Chondrocyte (in vitro differentiated cells): ENCODE data around the gene FGF1. TPM values are rescaled to one million over a fixed set of nuclear protein-coding genes. Genes with fewer than 3 reads are reported as not detected.
A peak's percentile ranks its signal among the peaks of the same experiment; 100 is the strongest.

Source experiments
- DNase-seq: peaks from one replicate; pipeline ENCODE4 v3.0.0; 2021; ENCODE audit warnings: mixed read lengths, low spot score
- H3K27ac Mint-ChIP-seq: one replicate; pipeline ENCODE4 v1.8.0; 2021; ENCODE audit warnings: mild to moderate bottlenecking, moderate library complexity, mixed read lengths; ENCODE audit not compliant: unreplicated experiment
- H3K27me3 Mint-ChIP-seq: 2 replicates; pipeline ENCODE4 v1.8.0; 2021; ENCODE audit warnings: low read depth, mixed read lengths
- H3K36me3 Mint-ChIP-seq: 2 replicates; pipeline ENCODE4 v1.8.0; 2021; ENCODE audit warnings: low read depth, mixed read lengths
- H3K4me1 Mint-ChIP-seq: 2 replicates; pipeline ENCODE4 v1.8.0; 2021; ENCODE audit warnings: low read depth, mild to moderate bottlenecking, mixed read lengths
- H3K4me3 Mint-ChIP-seq: one replicate; pipeline ENCODE4 v1.8.0; 2021; ENCODE audit warnings: mild to moderate bottlenecking, moderate library complexity, mixed read lengths; ENCODE audit not compliant: unreplicated experiment
- H3K9me3 Mint-ChIP-seq: 2 replicates; pipeline ENCODE4 v1.8.0; 2021; ENCODE audit warnings: low read depth, mixed read lengths
- CTCF ChIP-seq: fragments of 200-600 bp; sonication (generic); IDR thresholded peaks from 2 replicates; pipeline ENCODE4 v1.5.0; 2021; ENCODE audit warnings: antibody characterized with exemption, mild to moderate bottlenecking, moderate library complexity
- total RNA-seq: library from RNA; stranded (reverse); gene quantifications from 3 replicates; pipeline ENCODE4 v1.2.1, GENCODE V29; 2021

The FGF1 gene
- total RNA-seq, 1 donor from 2014 or later, result 6.9 TPM

- no peak for DNase-seq
- Mint-ChIP-seq H3K27ac (peak overlapping the region; percentile 59), H3K9me3 (no peaks in the 10 kb centered on the region), H3K27me3 (no peaks in the 10 kb centered on the region), H3K4me1 (peaks cover 8% of the 10 kb centered on the region), H3K36me3 (peaks cover 2% of the 10 kb centered on the region), H3K4me3 (no peak overlapping the region)
- TF ChIP-seq CTCF, result no peak
These were observed 11.1 kb downstream of the FGF1 start for GRCh38 chr5:142674531-142675469.

- no peaks in the 10 kb centered on the region for H3K9me3 Mint-ChIP-seq
- peaks cover 2% of the 10 kb centered on the region for H3K36me3 Mint-ChIP-seq
- TF ChIP-seq CTCF, result no peak
- H3K27ac Mint-ChIP-seq, result no peak overlapping the region
- DNase-seq, result no peak
- H3K4me1 Mint-ChIP-seq, result peaks cover 8% of the 10 kb centered on the region
- no peak overlapping the region for H3K4me3 Mint-ChIP-seq
- no peaks in the 10 kb centered on the region for H3K27me3 Mint-ChIP-seq
These were observed 14.1 kb downstream of the FGF1 start for GRCh38 chr5:142671801-142672200.

- Mint-ChIP-seq H3K9me3 (no peaks in the 10 kb centered on the region), H3K36me3 (no peaks in the 10 kb centered on the region)
These were observed 14.6 kb downstream of the FGF1 start for GRCh38 chr5:142671266-142671665.

GRCh38 chr5:142670804-142671203, 15.1 kb downstream of the FGF1 start:
- Mint-ChIP-seq H3K36me3 (no peaks in the 10 kb centered on the region), H3K9me3 (no peaks in the 10 kb centered on the region), H3K4me3 (no peak overlapping the region), H3K27ac (no peak overlapping the region), H3K27me3 (no peaks in the 10 kb centered on the region), H3K4me1 (peaks cover 18% of the 10 kb centered on the region)
- TF ChIP-seq CTCF, result no peak
- DNase-seq, result no peak

More at GRCh38 chr5:142671266-142671665, 14.6 kb downstream of the FGF1 start:
- no peak for TF ChIP-seq CTCF
- DNase-seq, result no peak
- Mint-ChIP-seq H3K4me3 (no peak overlapping the region), H3K4me1 (peaks cover 14% of the 10 kb centered on the region), H3K27ac (no peak overlapping the region), H3K27me3 (no peaks in the 10 kb centered on the region)

- H3K27me3 Mint-ChIP-seq, result no peaks in the 10 kb centered on the region
- no peaks in the 10 kb centered on the region for H3K36me3 Mint-ChIP-seq
- no peak for DNase-seq
- TF ChIP-seq CTCF, result no peak
- no peaks in the 10 kb centered on the region for H3K9me3 Mint-ChIP-seq
- H3K4me3 Mint-ChIP-seq, result no peak overlapping the region
- H3K4me1 Mint-ChIP-seq, result peaks cover 22% of the 10 kb centered on the region
- H3K27ac Mint-ChIP-seq, result no peak overlapping the region
These were observed 16.4 kb downstream of the FGF1 start for GRCh38 chr5:142669477-142669876.
